Parathyroid adenoma (tissue), 2 donors: Measurements from ENCODE around the gene GSK3A.

Source experiments
- H2AFZ ChIP-seq: fragments of 300-600 bp; sonication (generic); one replicate; pipeline ENCODE4 v1.7.0; 2017; ENCODE audit warnings: antibody characterized with exemption, mild to moderate bottlenecking
- H3K27ac ChIP-seq: fragments of 300-600 bp; sonication (generic); one replicate; pipeline ENCODE4 v1.7.0; 2017
- H3K27me3 ChIP-seq: fragments of 300-600 bp; sonication (generic); one replicate; pipeline ENCODE4 v1.7.0; 2017; ENCODE audit warnings: low read length; ENCODE audit not compliant: control insufficient read depth, insufficient read depth
- H3K36me3 ChIP-seq: fragments of 300-600 bp; sonication (generic); one replicate; pipeline ENCODE4 v1.7.0; 2017; ENCODE audit warnings: low read length; ENCODE audit not compliant: control insufficient read depth, insufficient read depth
- H3K4me1 ChIP-seq: fragments of 300-600 bp; sonication (generic); one replicate; pipeline ENCODE4 v1.7.0; 2017; ENCODE audit warnings: control low read depth
- H3K4me2 ChIP-seq: fragments of 300-600 bp; sonication (generic); one replicate; pipeline ENCODE4 v1.7.0; 2017; ENCODE audit warnings: low read length
- H3K4me3 ChIP-seq: fragments of 300-600 bp; sonication (generic); one replicate; pipeline ENCODE4 v1.7.0; 2017; ENCODE audit warnings: low read depth, low read length
- H3K79me2 ChIP-seq: fragments of 300-600 bp; sonication (generic); one replicate; pipeline ENCODE4 v1.7.0; 2017; ENCODE audit warnings: control low read depth
- H3K9ac ChIP-seq: fragments of 300-600 bp; sonication (generic); one replicate; pipeline ENCODE4 v1.7.0; 2017; ENCODE audit warnings: mild to moderate bottlenecking
- H3K9me3 ChIP-seq: fragments of 300-600 bp; sonication (generic); one replicate; pipeline ENCODE4 v1.7.0; 2017; ENCODE audit warnings: low read length; ENCODE audit not compliant: control insufficient read depth
- TF ChIP-seq, protein P1 (sequence below): fragments of 300-600 bp; sonication (generic); IDR thresholded peaks from one replicate; pipeline ENCODE4 v1.7.0; 2017; ENCODE audit warnings: antibody characterized with exemption, mild to moderate bottlenecking
- donor health status: primary hyperparathyroidism.

GSK3A gene

DNA sequence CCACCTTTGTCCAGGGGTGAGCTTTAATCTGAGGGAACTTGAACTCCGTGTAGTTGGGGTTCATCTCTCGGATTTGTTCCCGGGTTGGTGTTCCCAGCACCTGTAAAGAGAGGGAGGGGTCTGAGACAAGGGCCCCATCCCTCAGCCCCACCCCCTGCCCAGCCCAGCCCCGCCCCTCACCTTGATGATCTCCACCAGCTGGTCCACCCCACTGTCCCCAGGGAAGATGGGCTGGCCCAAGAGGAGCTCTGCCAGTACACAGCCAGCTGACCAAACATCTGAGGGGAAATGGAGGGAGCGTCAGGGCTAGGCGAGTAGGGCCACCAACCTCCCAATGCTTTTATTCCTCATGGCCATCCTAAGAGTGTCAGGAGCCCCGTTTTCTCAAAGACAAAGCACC, 9.3 kb downstream of the GSK3A start:
- Histone ChIP-seq H2AFZ (no peak overlapping the region), H3K27ac (no peak overlapping the region), H3K9me3 (no peaks in the 10 kb centered on the region), H3K79me2 (peaks cover 2% of the 10 kb centered on the region), H3K27me3 (no peaks in the 10 kb centered on the region), H3K4me2 (no peak overlapping the region), H3K4me3 (no peak overlapping the region), H3K4me1 (no peaks in the 10 kb centered on the region), H3K9ac (no peak overlapping the region), H3K36me3 (no peaks in the 10 kb centered on the region)
- TF ChIP-seq, protein P1, sequence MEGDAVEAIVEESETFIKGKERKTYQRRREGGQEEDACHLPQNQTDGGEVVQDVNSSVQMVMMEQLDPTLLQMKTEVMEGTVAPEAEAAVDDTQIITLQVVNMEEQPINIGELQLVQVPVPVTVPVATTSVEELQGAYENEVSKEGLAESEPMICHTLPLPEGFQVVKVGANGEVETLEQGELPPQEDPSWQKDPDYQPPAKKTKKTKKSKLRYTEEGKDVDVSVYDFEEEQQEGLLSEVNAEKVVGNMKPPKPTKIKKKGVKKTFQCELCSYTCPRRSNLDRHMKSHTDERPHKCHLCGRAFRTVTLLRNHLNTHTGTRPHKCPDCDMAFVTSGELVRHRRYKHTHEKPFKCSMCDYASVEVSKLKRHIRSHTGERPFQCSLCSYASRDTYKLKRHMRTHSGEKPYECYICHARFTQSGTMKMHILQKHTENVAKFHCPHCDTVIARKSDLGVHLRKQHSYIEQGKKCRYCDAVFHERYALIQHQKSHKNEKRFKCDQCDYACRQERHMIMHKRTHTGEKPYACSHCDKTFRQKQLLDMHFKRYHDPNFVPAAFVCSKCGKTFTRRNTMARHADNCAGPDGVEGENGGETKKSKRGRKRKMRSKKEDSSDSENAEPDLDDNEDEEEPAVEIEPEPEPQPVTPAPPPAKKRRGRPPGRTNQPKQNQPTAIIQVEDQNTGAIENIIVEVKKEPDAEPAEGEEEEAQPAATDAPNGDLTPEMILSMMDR: no peak

DNA sequence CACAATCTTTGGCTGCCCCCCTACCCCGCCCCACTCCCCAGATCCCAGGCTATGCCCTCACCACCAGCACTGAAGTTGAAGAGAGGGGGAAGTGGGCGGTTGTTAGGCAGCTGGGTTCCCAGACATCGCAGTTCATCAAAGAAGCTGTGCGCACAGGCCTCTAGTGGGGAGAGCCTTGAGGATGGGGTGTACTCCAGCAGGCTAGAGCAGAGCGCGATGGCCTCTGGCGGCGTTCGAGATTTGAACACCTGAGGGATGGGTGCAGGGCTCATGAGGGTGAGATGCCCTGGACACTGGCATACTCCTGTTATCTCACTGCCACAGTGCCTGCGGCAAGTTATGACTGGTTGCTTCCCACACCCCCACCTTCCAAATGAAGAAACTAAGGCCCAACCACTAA, 10.0 kb downstream of the GSK3A start:
- Histone ChIP-seq H3K9me3 (no peaks in the 10 kb centered on the region), H3K4me3 (no peak overlapping the region), H3K79me2 (peaks cover 2% of the 10 kb centered on the region), H3K4me1 (no peaks in the 10 kb centered on the region), H3K27me3 (no peaks in the 10 kb centered on the region), H3K36me3 (no peaks in the 10 kb centered on the region), H3K27ac (no peak overlapping the region), H3K4me2 (no peak overlapping the region), H2AFZ (no peak overlapping the region), H3K9ac (no peak overlapping the region)
- TF ChIP-seq, protein P1: no peak

DNA sequence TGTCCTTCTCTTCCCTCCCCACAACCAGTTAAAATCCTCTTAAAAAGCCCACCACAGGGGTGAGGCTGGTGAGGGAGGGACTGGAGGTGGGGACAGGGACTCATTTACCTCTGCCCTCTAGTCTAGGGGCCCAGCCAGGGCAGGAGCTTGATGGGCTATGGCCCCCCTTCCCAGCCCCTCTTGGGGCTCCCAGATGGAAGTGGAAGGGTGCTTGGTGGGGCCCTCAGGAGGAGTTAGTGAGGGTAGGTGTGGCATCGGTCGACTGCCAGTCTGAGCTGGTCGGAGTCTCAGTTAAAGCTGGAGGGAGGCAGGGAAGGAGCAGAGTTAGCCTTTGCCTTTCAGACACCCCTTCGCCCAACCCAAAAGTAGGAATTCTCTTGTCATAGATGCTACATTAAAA, 11.8 kb downstream of the GSK3A start:
- Histone ChIP-seq H3K9ac (no peak overlapping the region), H3K9me3 (no peaks in the 10 kb centered on the region), H2AFZ (no peak overlapping the region), H3K4me1 (no peaks in the 10 kb centered on the region), H3K4me3 (no peak overlapping the region), H3K4me2 (no peak overlapping the region), H3K79me2 (peaks cover 2% of the 10 kb centered on the region), H3K27me3 (no peaks in the 10 kb centered on the region), H3K36me3 (no peaks in the 10 kb centered on the region), H3K27ac (no peak overlapping the region)
- TF ChIP-seq, protein P1: no peak

DNA sequence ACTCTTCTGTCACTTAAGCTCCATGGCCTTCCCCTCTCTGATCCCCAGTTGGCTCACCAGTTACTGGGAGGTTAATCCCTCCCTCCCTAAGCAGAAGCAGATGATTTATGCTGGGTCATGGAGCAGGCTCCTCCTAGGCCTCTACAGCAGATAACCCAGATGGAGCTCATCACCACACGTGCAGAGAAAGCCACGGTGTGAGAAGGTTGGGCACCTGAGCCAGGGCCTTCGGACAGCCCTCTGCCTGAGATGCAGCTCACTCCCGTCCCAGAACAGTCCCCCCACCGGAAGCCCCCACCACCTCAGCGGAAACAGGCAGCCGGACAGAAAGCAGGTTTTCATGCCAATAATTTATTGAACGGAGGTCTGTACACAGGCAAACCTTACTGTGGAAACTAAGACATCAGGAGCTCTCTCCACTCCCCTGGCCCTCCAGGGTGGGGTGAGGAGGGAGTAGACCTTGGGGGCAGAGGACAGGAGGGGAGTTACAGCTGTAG, 12.5 kb downstream of the GSK3A start:
- Histone ChIP-seq H3K79me2 (peaks cover 2% of the 10 kb centered on the region), H3K36me3 (no peaks in the 10 kb centered on the region), H3K9me3 (no peaks in the 10 kb centered on the region), H3K27me3 (no peaks in the 10 kb centered on the region), H2AFZ (no peak overlapping the region), H3K4me3 (no peak overlapping the region), H3K9ac (no peak overlapping the region), H3K4me1 (no peaks in the 10 kb centered on the region), H3K4me2 (no peak overlapping the region), H3K27ac (no peak overlapping the region)
- TF ChIP-seq, protein P1: no peak

DNA sequence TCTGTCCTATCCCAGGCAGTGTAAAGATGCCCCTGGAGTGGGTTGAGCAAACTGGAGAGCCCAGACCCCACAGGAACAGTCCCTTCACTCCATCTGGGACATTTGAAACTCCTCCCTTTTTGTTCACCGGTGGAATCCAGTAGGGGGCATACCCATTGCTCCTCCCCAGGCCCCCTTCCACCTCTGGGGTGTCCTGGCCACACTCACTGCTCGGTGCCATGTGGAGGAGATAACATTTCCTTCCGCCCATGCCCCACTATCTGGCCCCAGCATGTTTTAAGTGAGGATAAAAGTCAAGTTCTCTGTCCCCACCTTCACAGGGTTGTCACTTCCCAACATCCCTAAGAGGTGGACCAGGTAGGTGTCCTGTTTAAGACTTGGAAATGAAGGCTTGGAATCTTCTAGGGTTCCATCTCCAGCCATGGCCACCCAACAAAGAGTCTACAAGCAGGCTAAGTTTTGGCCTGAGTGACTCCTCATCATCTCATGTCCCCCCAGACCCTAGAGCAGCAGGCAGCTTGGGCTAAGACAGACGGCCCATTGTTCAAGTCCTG, 13.0 kb downstream of the GSK3A start:
- Histone ChIP-seq H2AFZ (no peak overlapping the region), H3K9ac (no peak overlapping the region), H3K4me3 (no peak overlapping the region), H3K9me3 (no peaks in the 10 kb centered on the region), H3K4me2 (no peak overlapping the region), H3K27me3 (no peaks in the 10 kb centered on the region), H3K79me2 (peaks cover 2% of the 10 kb centered on the region), H3K4me1 (no peaks in the 10 kb centered on the region), H3K36me3 (no peaks in the 10 kb centered on the region), H3K27ac (no peak overlapping the region)
- TF ChIP-seq, protein P1: no peak
